Spleen (tissue), 11 donors: Measurements from ENCODE around the gene RNH1. TPM values are rescaled to one million over a fixed set of nuclear protein-coding genes. Genes with fewer than 3 reads are reported as not detected.

ENCODE experiments used
- DNase-seq: peaks from one replicate; pipeline ENCODE4 v3.0.0-alpha.2; 2020
- H3K27ac ChIP-seq, 8 donors: fragments of 200-600 bp; sonication (generic) in 7 of 8; 1 replicate in 4 of 8; 2 replicates in 4 of 8; pipeline versions ENCODE4 v1.5.0 to v1.8.0; 2016 to 2021; ENCODE audit warnings: inconsistent platforms in 4 of 8, mild to moderate bottlenecking in 4 of 8, moderate library complexity in 1 of 8
- H3K27me3 ChIP-seq, 7 donors: fragments of 200-600 bp; sonication (generic) in 6 of 7; replicated peaks in 1 of 7; 1 replicate in 4 of 7; 2 replicates in 3 of 7; pipeline versions ENCODE4 v1.5.0 to v1.8.0; 2016 to 2021; ENCODE audit warnings: inconsistent platforms in 3 of 7, mild to moderate bottlenecking in 1 of 7
- H3K36me3 ChIP-seq, 6 donors: fragments of 200-600 bp; sonication (generic) in 5 of 6; 1 replicate in 4 of 6; 2 replicates in 2 of 6; pipeline versions ENCODE4 v1.5.0 to v1.8.0; 2016 to 2021; ENCODE audit warnings: inconsistent platforms in 2 of 6
- H3K4me1 ChIP-seq, 6 donors: fragments of 200-600 bp; sonication (generic) in 5 of 6; 1 replicate in 3 of 6; 2 replicates in 3 of 6; pipeline versions ENCODE4 v1.5.0 to v1.8.0; 2016 to 2021; ENCODE audit warnings: inconsistent platforms in 3 of 6
- H3K4me3 ChIP-seq, 8 donors: fragments of 200-600 bp; sonication (generic) in 7 of 8; 1 replicate in 4 of 8; 2 replicates in 4 of 8; pipeline versions ENCODE4 v1.5.0 to v1.8.0; 2016 to 2021; ENCODE audit warnings: inconsistent platforms in 4 of 8, mild to moderate bottlenecking in 4 of 8, moderate library complexity in 2 of 8
- H3K9me3 ChIP-seq, 8 donors: fragments of 200-600 bp; sonication (generic) in 7 of 8; 1 replicate in 4 of 8; 2 replicates in 4 of 8; pipeline versions ENCODE4 v1.5.0 to v1.8.0; 2016 to 2021; ENCODE audit warnings: inconsistent platforms in 4 of 8
- POLR2A ChIP-seq, 3 donors: fragments of 450-650 bp; IDR thresholded peaks; one replicate each; pipeline ENCODE4 v1.5.1; 2017; ENCODE audit warnings: antibody characterized with exemption in 3 of 3, mild to moderate bottlenecking in 1 of 3
- POLR2AphosphoS5 ChIP-seq, 3 donors: sonication (generic); formaldehyde crosslinking; IDR thresholded peaks; one replicate each; pipeline ENCODE4 v1.5.1; 2017; ENCODE audit warnings: antibody characterized with exemption in 3 of 3
- WGBS, 5 donors: extraction: QIAGEN DNeasy Blood & Tissue Kit in 3 of 5; methylation state at CpG; one replicate each; pipeline versions ENCODE4 v1.1.5 to v1.1.7; 2013 to 2018; 5-methylcytosine and 5-hydroxymethylcytosine counted together
- intact Hi-C: fragments of 100-400 bp; cut with DNase I; formaldehyde crosslinking; loops from one replicate; pipeline ENCODE4 v1.15.0; 2023; ENCODE audit warnings: low total_unique reads
- polyA plus RNA-seq, 3 donors: library from polyadenylated mRNA; stranded (reverse); fragments of 200-250 nt; gene quantifications; one replicate each; pipeline ENCODE4 v1.2.1, GENCODE V29; 2013
- total RNA-seq, 7 donors: library from RNA; depleted of rRNA in 3 of 7; stranded (reverse); fragments of >200 nt in 3 of 7; fragmentation: NEBNext Ultra II Directional in 4 of 7; extraction: Animal tissue kit (Norgen Biotek cat#: 25700) in 4 of 7; gene quantifications; one replicate each; pipeline versions ENCODE4 v1.1.0 to v1.2.1, GENCODE V29; 2016 to 2021
- TF ChIP-seq, protein P1 (sequence below), 11 experiments: fragments of 200-600 bp in 7 of 11; fragments of 450-650 bp in 4 of 11; sonication (generic) in 4 of 11; IDR thresholded peaks in 8 of 11; conservative IDR thresholded peaks in 3 of 11; 1 replicate in 7 of 11; 2 replicates in 4 of 11; pipeline versions ENCODE4 v1.4.0 to v1.8.0; 2016 to 2021; ENCODE audit warnings: antibody characterized with exemption in 11 of 11, inconsistent platforms in 4 of 11, mild to moderate bottlenecking in 1 of 11
- donor health status: healthy with polysubstance abuse.
- donor health status: DM: no; HTN: no; CAD: no; lungs with moderate emphysema.
- donor health status: DM: no; HTN: no; CAD: no.
- donor health status: Bipolar disorder and iron deficiency.
- donor health status: healthy.
- donor health status: DM: no; HTN: no; CAD: no.
- donor health status: DM: yes; HTN: yes; CAD: no.

Gene RNH1
- total and polyA plus RNA-seq, 10 donors: 72.8 to 159 (median 145) TPM

DNA sequence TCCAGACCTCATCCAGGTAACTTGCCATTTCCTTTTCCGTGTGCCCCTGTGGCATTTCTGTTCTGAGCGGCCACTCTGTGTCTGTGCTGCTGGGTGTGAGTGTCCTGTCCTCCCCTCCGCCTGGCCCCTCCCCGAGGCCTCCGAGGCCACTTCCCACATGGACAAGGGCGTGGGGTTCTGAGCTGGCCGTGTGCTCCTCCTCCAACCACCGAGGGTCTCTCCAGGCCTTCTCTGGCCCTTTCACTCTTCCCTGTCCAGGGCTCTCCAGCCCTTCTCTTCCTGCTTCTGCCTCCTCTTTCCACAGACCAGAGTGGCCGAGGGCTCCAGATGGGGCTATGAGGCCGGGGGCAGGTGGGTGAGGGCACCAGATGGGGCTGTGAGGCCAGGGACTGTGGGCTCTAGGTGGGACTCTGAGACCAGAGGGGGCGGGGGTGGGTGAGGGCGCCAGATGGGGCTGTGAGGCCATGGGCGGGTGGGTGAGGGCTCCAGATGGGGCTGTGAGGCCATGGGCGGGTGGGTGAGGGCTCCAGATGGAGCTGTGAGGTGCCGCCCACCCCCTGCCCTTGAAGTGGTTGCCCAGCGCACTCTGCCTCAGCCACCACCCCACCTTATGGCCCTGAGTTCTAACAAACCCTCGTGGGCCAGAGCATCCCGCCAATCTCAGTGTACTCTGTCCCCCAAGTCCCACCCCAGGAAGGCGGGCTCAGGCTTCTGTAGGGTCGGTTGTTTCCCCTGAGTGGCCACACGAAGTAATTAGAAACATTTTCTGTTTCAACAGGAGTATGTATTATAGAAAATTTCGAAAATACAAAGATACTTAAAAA lies 32.9 kb downstream of the RNH1 start:
- peaks cover 0 to 5% (median 0%) of the 10 kb centered on the region in 6 donors for H3K36me3 ChIP-seq
- H3K9me3 ChIP-seq: no peaks in the 10 kb centered on the region
- no peak for DNase-seq
- WGBS, 5 donors: 80 to 86% (median 86%) methylated on average over 19 to 22 of the region's 22 CpGs
- TF ChIP-seq POLR2AphosphoS5 (IDR thresholded peaks at IDR 0.05): no peak
- TF ChIP-seq POLR2A (IDR thresholded peaks at IDR 0.05): no peak
- TF ChIP-seq, protein P1, sequence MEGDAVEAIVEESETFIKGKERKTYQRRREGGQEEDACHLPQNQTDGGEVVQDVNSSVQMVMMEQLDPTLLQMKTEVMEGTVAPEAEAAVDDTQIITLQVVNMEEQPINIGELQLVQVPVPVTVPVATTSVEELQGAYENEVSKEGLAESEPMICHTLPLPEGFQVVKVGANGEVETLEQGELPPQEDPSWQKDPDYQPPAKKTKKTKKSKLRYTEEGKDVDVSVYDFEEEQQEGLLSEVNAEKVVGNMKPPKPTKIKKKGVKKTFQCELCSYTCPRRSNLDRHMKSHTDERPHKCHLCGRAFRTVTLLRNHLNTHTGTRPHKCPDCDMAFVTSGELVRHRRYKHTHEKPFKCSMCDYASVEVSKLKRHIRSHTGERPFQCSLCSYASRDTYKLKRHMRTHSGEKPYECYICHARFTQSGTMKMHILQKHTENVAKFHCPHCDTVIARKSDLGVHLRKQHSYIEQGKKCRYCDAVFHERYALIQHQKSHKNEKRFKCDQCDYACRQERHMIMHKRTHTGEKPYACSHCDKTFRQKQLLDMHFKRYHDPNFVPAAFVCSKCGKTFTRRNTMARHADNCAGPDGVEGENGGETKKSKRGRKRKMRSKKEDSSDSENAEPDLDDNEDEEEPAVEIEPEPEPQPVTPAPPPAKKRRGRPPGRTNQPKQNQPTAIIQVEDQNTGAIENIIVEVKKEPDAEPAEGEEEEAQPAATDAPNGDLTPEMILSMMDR (IDR thresholded peaks at IDR 0.05 in 8 of 11, conservative IDR thresholded peaks at IDR 0.05 in 3 of 11): no peak
- intact Hi-C loops: no loop called here
- H3K27me3 ChIP-seq: no peaks in the 10 kb centered on the region
- no peak overlapping the region for H3K27ac ChIP-seq
- H3K4me1 ChIP-seq: peaks cover 0 to 18% (median 11%) of the 10 kb centered on the region in 6 donors
- no peak overlapping the region for H3K4me3 ChIP-seq

DNA sequence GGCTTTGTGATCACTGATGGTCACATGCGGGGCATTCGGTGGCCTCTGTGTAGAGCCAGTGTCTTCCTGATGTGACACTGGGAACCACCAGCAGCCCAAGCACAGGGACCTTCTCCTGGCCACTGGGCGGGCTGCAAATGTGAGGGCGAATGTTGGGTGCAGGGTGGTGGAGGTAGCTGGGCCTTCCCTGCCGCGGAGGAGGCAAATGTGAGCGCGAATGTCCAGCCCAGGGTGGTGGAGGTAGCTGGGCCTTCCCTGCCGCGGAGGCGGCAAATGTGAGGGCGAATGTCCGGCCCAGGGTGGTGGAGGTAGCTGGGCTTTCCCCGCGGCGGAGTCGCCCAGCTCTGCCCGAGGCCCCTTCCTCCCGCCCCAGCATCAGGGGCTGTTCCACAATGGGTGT lies 33.6 kb downstream of the RNH1 start:
- no peak for DNase-seq
- Histone ChIP-seq H3K27ac (no peak overlapping the region), H3K36me3 (no peaks in the 10 kb centered on the region), H3K27me3 (no peaks in the 10 kb centered on the region), H3K4me3 (no peak overlapping the region), H3K4me1 (peaks cover 0 to 18% (median 11%) of the 10 kb centered on the region in 6 donors), H3K9me3 (no peaks in the 10 kb centered on the region)
- TF ChIP-seq POLR2AphosphoS5 (IDR thresholded peaks at IDR 0.05) (no peak), POLR2A (IDR thresholded peaks at IDR 0.05) (no peak)
- TF ChIP-seq, protein P1 (IDR thresholded peaks at IDR 0.05 in 8 of 11, conservative IDR thresholded peaks at IDR 0.05 in 3 of 11): no peak
- 93 to 97% (median 94%) methylated on average over 17 to 19 of the region's 19 CpGs for WGBS, 5 donors
- intact Hi-C loops: no loop called here

DNA sequence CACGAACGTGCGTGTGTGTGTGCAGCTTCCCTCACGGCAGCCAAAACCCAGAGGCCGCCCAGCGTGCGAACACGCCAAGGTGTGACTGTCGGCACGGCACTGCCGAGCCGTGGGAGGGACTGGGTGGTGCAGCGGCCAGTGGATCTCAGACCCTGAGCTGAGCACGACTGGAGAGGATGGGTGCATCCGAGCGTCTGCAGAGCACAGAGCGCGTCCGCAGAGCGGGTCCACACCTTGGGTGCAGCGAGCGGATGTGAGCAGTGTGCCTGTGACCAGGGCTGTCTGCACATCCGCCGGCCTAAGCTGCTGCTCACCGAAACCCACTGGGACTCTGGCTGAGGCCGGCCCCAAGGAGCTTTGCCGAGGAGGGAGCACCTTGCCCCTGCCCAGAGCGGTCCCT lies 34.2 kb downstream of the RNH1 start:
- intact Hi-C loops: no loop called here
- H3K27ac ChIP-seq: no peak overlapping the region
- WGBS, 5 donors: 93 to 97% (median 94%) methylated on average over 27 to 28 of the region's 28 CpGs
- TF ChIP-seq, protein P1 (IDR thresholded peaks at IDR 0.05 in 8 of 11, conservative IDR thresholded peaks at IDR 0.05 in 3 of 11): no peak
- TF ChIP-seq POLR2AphosphoS5 (IDR thresholded peaks at IDR 0.05) (no peak), POLR2A (IDR thresholded peaks at IDR 0.05) (no peak)
- H3K36me3 ChIP-seq: no peaks in the 10 kb centered on the region
- H3K4me3 ChIP-seq: no peak overlapping the region
- no peaks in the 10 kb centered on the region for H3K27me3 ChIP-seq
- peaks cover 0 to 18% (median 11%) of the 10 kb centered on the region in 6 donors for H3K4me1 ChIP-seq
- no peaks in the 10 kb centered on the region for H3K9me3 ChIP-seq
- peak; percentile 73 for DNase-seq

DNA sequence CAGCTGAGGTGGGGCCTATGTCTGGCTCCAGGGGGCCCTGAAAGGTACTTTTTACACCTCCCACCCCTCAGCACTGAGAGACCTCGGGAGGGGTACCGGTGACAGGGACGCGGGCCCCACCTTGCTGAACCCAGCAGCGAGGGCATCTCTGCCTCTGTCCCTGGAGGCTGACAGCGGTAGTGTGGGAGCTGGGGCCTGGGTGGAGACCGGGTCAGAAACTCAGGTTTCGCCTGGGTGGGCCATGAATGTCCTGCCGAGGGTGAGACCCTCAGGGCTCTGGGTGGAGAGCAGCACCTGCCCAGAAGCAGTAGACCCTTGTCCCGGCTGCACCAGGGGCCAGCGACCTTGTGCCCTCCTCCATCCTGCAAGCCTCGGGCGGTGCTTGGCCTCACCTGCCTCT lies 34.8 kb downstream of the RNH1 start:
- intact Hi-C loops: no loop called here
- TF ChIP-seq, protein P1 (IDR thresholded peaks at IDR 0.05 in 8 of 11, conservative IDR thresholded peaks at IDR 0.05 in 3 of 11): no peak
- TF ChIP-seq POLR2A (IDR thresholded peaks at IDR 0.05) (no peak), POLR2AphosphoS5 (IDR thresholded peaks at IDR 0.05) (no peak)
- H3K36me3 ChIP-seq: no peaks in the 10 kb centered on the region
- no peak for DNase-seq
- H3K27ac ChIP-seq: no peak overlapping the region
- H3K9me3 ChIP-seq: no peaks in the 10 kb centered on the region
- no peaks in the 10 kb centered on the region for H3K27me3 ChIP-seq
- H3K4me3 ChIP-seq: no peak overlapping the region
- H3K4me1 ChIP-seq: peaks cover 0 to 18% (median 11%) of the 10 kb centered on the region in 6 donors
- WGBS, 5 donors: 93 to 96% (median 93%) methylated on average over 13 of the region's 13 CpGs
